HL-60 (cell line): ENCODE measurements around the gene E2F7.

Experiments
- CTCF ChIP-seq: IDR thresholded peaks from one replicate; pipeline ENCODE4 v1.5.1; 2011; ENCODE audit warnings: low read length, control low read depth, inconsistent platforms; ENCODE audit not compliant: insufficient read depth
- POLR2AphosphoS5 ChIP-seq: IDR thresholded peaks from 2 replicates; pipeline ENCODE4 v1.6.1; 2012; ENCODE audit warnings: low read depth

GRCh38 chr12:77087427-77087826 is 22.1 kb upstream of the E2F7 start:
- TF ChIP-seq POLR2AphosphoS5 (no peak), CTCF (no peak)
